Hematopoietic multipotent progenitor cell treated with erythropoietin and hydrocortisone succinate and interleukin-3 and kit ligand, for 15 days (in vitro differentiated cells): ENCODE data around the gene SLCO2B1.
"Not testable (repeated sequence)": the region's sequence is repeated elsewhere in the genome, so short reads cannot be mapped to it uniquely, and the experiment has no call there.

Experiments used
- DNase-seq: peaks from one replicate; pipeline ENCODE4 v3.0.0-alpha.2; 2015; ENCODE audit warnings: low spot score

SLCO2B1 gene

DNA sequence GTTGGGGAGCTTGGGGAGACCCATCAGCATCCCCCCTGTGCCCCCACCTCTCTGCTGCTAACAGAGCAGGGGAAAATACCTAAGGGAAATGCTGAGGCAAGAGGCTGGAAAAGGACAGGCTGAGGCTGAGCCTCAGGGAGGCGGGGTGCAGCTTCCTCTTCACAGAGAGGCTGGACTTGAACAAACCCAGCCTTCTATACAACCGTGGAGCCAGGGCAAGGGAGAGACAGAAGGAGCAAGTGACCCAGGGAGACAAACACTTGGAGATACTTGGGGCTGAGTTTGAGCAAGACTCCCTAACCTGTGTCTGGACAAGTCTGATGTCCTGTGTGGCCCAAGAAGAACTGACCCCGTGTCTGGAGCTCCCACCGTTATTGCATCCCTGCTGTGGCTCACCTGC, at the start of gene SLCO2B1:
SLCO2B1 (plus strand) TSS at position 229 of the 400 bp plus-strand sequence. CDS start 275 bp downstream, outside the sequence.
- DNase-seq: no peak

DNA sequence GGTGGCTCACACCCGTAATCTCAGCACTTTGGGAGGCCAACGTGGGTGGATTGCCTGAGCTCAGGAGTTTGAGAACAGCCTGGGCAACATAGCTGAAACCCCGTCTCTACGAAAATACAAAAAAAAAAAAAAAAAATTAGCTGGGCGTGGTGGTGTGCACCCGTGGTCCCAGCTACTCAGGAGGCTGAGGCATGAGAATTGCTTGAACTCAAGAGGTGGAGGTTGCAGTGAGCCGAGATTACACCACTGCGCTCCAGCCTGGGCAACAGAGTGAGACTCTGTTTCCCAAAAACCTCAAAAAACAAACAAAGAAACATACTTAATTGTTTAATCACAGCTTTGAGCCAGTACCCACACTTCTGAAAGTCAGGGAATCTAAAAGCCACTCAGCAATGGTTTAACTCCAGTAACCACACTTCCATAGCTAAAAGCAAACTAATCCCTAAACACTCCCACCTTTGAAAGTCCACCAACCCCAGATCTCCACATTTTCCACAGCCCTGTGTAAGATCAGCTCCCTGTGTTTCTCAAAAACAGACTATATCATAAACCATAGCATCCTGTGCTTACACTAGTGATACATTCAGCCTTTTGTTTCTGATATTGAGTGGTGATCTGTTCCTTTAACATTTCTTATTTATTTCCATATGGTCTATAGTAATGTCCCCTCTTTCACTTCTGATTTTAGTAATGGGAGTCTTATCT, 49.3 kb upstream of the SLCO2B1 start:
- no peak for DNase-seq

GRCh38 chr11:75103380-75104026, 47.4 kb upstream of the SLCO2B1 start:
- peak; percentile 46 for DNase-seq

DNA sequence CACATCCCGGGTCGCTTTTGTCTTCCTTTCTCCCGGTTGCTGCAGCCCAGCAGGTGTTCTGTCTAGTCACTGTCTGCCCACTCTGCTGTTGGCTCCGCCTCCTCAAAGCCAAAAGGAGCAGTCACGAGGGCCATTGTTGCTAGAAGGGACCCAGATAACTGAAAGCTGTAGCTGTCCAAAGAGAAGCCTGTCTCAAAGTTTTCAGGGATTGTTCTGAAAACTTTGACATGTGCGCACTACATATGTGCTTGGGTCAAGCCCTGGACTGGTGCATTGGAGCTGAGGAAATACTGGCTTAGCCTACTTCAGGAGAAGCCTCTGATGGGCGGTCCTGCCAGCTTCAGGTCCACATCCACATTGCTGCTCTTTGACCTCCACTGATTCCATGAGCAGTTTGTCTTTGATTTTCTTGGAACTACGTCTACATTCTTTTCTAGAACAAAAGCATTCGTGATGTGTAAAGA, 45.4 kb upstream of the SLCO2B1 start:
- DNase-seq: no peak

GRCh38 chr11:75105967-75106681, 44.8 kb upstream of the SLCO2B1 start:
- DNase-seq: not testable (repeated sequence)

GRCh38 chr11:75107187-75107586, 43.7 kb upstream of the SLCO2B1 start:
- no peak for DNase-seq

- no peak for DNase-seq
Measured at GRCh38 chr11:75112200-75112599, 38.7 kb upstream of the SLCO2B1 start.

DNA sequence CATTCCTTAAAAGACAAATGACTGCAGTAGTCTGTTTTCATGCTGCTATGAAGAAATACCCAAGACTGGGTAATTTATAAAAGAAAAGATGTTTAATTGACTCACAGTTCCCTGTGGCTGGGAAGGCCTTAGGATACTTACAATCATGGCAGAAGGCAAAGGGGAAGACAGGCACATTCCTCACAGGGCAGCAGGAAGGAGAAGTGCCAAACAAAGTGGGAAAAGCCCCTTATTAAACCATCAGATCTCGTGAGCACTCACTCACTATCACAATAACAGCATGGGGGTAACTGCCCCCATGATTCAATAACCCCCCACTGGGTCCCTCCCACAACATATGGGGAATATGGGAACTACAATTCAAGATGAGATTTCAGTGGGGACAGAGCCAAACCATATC, 37.9 kb upstream of the SLCO2B1 start:
- DNase-seq: no peak

- no peak for DNase-seq
Measured at GRCh38 chr11:75114465-75114864, 36.4 kb upstream of the SLCO2B1 start.

- no peak for DNase-seq
Measured at GRCh38 chr11:75118577-75118976, 32.3 kb upstream of the SLCO2B1 start.

DNA sequence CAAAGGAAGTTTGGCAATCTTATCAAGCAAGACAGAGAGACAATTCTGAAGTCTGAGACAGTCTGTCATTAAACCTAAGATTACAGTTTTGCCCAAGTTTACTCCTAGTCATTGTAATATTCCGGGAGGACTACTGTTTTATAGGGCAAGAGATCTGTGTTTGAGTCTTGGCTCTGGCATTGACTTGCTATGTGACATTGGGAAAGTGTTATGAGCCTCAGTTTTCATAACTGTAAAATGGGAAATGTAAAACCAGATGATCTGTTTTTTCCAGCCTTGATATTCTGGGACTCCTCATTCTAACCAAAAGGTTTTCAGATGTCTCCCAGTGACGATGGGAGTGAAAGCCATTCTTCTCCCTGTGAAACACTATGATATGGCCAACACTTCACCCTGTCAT, 24.3 kb upstream of the SLCO2B1 start:
- no peak for DNase-seq

GRCh38 chr11:75132080-75132479, 18.8 kb upstream of the SLCO2B1 start:
- no peak for DNase-seq

- DNase-seq: no peak
Measured at GRCh38 chr11:75133976-75134375, 16.9 kb upstream of the SLCO2B1 start.

GRCh38 chr11:75135021-75135650, 15.8 kb upstream of the SLCO2B1 start:
- no peak for DNase-seq

- DNase-seq: no peak
Measured at GRCh38 chr11:75135651-75136050, 15.3 kb upstream of the SLCO2B1 start.

DNA sequence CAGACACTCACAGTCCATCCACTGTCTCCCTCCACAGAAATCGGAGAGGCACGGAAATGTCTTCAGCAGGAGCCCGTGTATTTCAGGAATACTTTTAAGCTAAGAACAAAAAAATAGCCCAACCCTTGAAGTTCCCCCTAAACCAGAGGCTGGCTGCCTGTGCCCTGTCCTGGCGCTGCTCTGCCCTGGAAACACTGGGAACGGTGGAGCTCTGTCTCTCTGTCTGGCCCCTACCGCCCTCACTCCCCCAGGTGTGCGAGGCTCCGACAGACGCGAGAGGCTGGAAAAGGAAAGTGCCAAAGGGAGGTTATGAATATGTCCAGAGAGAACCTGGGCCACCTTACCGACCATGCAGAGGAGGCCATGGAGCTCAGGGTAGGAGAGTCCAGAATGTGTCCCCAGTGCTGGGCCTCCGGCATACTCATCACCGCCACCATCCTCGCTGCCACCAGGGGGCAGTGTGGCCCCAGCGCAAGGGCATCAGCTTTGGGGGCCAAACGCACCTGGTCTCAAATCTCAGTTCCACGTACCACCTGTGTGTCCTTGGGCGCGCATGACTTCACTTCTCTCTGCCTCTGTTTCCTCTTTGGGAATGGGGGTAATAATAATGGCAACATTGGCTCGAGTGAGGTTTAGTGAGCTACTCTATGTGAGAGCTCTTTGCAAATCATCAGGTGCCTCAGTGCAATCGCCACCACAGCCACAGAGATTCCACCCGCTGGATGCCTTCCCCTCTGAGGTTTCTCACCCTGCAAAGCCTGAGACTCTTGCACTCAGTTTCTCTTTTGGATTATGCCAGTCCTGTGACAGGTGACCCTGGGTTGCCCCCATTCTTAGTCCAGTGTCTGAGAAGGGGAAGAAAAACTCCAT, 10.4 kb upstream of the SLCO2B1 start:
- DNase-seq: peak; percentile 60

DNA sequence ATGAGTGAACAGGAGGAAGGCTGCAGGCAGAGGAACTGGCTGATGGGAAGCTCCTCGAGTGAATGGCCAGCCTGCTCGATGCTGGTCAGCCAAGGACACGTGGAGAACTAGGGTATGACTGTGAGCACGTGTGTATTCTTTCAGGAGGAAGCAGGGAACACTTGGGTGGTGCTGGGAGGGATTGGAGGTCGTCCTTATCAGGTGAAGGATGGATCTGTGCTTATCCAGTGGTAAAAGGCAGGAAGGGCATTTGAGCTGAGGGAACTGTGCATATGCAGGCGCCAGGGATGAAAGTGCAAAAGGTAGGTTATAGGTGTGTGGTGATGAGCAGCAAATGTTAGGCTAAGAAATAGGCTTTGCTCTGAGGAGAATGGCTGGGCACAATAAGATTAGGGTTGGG, 9.7 kb upstream of the SLCO2B1 start:
- no peak for DNase-seq

- DNase-seq: no peak
Measured at GRCh38 chr11:75142714-75143419, 8.0 kb upstream of the SLCO2B1 start.

- no peak for DNase-seq
Measured at GRCh38 chr11:75143420-75143731, 7.5 kb upstream of the SLCO2B1 start.

DNA sequence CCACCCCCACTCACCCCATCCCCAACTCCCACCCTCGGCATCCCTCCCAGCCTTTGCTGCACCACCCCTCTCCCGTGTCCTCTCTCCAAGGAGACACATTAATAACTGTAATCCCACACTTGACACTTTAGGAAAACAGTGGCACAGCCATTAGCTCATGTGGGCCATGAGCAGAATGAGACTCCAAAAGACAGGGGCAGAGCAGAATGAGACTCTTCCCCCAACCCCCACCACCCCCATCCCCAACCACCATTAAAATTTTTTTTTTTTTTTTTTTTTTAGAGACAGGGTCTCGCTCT, 6.2 kb upstream of the SLCO2B1 start:
- DNase-seq: no peak
